ENCODE data around the gene ASPHD2.
A peak's percentile ranks its signal among the peaks of the same experiment; 100 is the strongest.

The ASPHD2 gene

GRCh38 chr22:26428515-26429457 lies at the start of gene ASPHD2:
ASPHD2 (plus strand) TSS chr22:26429260; CDS start chr22:26433616, 4,356 bp downstream.
- ChIA-PET CTCF (interaction anchor here (0.5 to 1.6 kb wide), 2 partner anchors 28 to 31 kb away, joined by 4 to 5 read pairs; no protein-coding TSS in a partner anchor), POLR2A (interaction anchor here (1.0 kb wide), 1 partner anchor 12 kb away, joined by 4 read pairs; no protein-coding TSS in a partner anchor)
- peak within 1 kb of the TSS; percentile 49 for H3K4me3 ChIP-seq (ENCODE audit: low read depth, low read length)
- H3K36me3 ChIP-seq (ENCODE audit: control insufficient read depth in 2 of 2, insufficient read depth in 1 of 2, low read length in 2 of 2), result peaks cover 0 to 5% of the 10 kb centered on the region in 2 experiments; a peak in 1 of 3 replicates
- H3K4me1 ChIP-seq (ENCODE audit: control insufficient read depth, insufficient read depth, low read length), result no peaks in the 10 kb centered on the region; the same call in 1 of the 2 replicates
- no peaks in the 10 kb centered on the region for H3K9me3 ChIP-seq (ENCODE audit: control insufficient read depth, insufficient read depth, low read depth, low read length)
- peak within 1 kb of the TSS; percentile 27; the same call in 1 of the 2 replicates for H3K27ac ChIP-seq (ENCODE audit: extremely low read depth, low read depth, low read length)
- TF ChIP-seq ZNF513 (tag by site-specific recombination; IDR thresholded peaks at IDR 0.05) (no peak), ZNF580 (tag by site-specific recombination; IDR thresholded peaks at IDR 0.05) (0 out of 2 replicates have a peak, but pooled peaks have one; percentile 17), ZNF677 (tag by site-specific recombination; IDR thresholded peaks at IDR 0.05) (no peak), HOXA7 (CRISPR knock-in tag; IDR thresholded peaks at IDR 0.05; ENCODE audit: borderline replicate concordance) (no peak), SP3 (tag by site-specific recombination; IDR thresholded peaks at IDR 0.05) (no peak), ZNF18 (tag by site-specific recombination; IDR thresholded peaks at IDR 0.05) (no peak), ZBTB21 (tag by site-specific recombination; IDR thresholded peaks at IDR 0.05) (0 out of 2 replicates have a peak, but pooled peaks have one; percentile 27), ZNF121 (tag by site-specific recombination; IDR thresholded peaks at IDR 0.05) (no peak), ZFP69B (tag by site-specific recombination; IDR thresholded peaks at IDR 0.05) (peak; percentile 68; the same call in 1 of the 2 replicates), ZNF791 (tag by site-specific recombination; IDR thresholded peaks at IDR 0.05) (no peak), ZNF311 (tag by site-specific recombination; IDR thresholded peaks at IDR 0.05; ENCODE audit: borderline replicate concordance) (no peak), ZNF37A (tag by site-specific recombination; IDR thresholded peaks at IDR 0.05) (no peak), ZNF174 (tag by site-specific recombination; IDR thresholded peaks at IDR 0.05) (no peak), ZNF112 (tag by site-specific recombination; IDR thresholded peaks at IDR 0.05) (no peak), ZNF398 (tag by site-specific recombination; IDR thresholded peaks at IDR 0.05) (peak; percentile 67), PRDM1 (tag by site-specific recombination; IDR thresholded peaks at IDR 0.05) (peak; percentile 89), ZFP37 (tag by site-specific recombination; IDR thresholded peaks at IDR 0.05) (no peak), ZSCAN4 (tag by site-specific recombination; IDR thresholded peaks at IDR 0.05) (no peak), FEZF1 (tag by site-specific recombination; IDR thresholded peaks at IDR 0.05) (no peak), ZNF433 (tag by site-specific recombination; IDR thresholded peaks at IDR 0.05; ENCODE audit: low read depth) (no peak), ZNF341 (tag by site-specific recombination; IDR thresholded peaks at IDR 0.05; ENCODE audit: low read depth) (0 out of 2 replicates have a peak, but pooled peaks have one; percentile 54), ZNF548 (tag by site-specific recombination; IDR thresholded peaks at IDR 0.05) (no peak)
- TF ChIP-seq, protein P1, sequence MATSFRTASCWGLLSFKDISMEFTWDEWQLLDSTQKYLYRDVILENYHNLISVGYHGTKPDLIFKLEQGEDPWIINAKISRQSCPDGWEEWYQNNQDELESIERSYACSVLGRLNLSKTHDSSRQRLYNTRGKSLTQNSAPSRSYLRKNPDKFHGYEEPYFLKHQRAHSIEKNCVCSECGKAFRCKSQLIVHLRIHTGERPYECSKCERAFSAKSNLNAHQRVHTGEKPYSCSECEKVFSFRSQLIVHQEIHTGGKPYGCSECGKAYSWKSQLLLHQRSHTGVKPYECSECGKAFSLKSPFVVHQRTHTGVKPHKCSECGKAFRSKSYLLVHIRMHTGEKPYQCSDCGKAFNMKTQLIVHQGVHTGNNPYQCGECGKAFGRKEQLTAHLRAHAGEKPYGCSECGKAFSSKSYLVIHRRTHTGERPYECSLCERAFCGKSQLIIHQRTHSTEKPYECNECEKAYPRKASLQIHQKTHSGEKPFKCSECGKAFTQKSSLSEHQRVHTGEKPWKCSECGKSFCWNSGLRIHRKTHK (tag by site-specific recombination; IDR thresholded peaks at IDR 0.05), result no peak
- TF ChIP-seq, protein P2, sequence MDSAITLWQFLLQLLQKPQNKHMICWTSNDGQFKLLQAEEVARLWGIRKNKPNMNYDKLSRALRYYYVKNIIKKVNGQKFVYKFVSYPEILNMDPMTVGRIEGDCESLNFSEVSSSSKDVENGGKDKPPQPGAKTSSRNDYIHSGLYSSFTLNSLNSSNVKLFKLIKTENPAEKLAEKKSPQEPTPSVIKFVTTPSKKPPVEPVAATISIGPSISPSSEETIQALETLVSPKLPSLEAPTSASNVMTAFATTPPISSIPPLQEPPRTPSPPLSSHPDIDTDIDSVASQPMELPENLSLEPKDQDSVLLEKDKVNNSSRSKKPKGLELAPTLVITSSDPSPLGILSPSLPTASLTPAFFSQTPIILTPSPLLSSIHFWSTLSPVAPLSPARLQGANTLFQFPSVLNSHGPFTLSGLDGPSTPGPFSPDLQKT (IDR thresholded peaks at IDR 0.05; ENCODE audit: borderline replicate concordance, low read depth, low read length), result no peak
- TF ChIP-seq, protein P3, sequence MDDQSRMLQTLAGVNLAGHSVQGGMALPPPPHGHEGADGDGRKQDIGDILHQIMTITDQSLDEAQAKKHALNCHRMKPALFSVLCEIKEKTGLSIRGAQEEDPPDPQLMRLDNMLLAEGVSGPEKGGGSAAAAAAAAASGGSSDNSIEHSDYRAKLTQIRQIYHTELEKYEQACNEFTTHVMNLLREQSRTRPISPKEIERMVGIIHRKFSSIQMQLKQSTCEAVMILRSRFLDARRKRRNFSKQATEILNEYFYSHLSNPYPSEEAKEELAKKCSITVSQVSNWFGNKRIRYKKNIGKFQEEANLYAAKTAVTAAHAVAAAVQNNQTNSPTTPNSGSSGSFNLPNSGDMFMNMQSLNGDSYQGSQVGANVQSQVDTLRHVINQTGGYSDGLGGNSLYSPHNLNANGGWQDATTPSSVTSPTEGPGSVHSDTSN (CRISPR knock-in tag; IDR thresholded peaks at IDR 0.05), result no peak

Measured in HEK293 (cell line).